K562 (cell line): ENCODE results near the gene NMT2. TPM values are rescaled to one million over a fixed set of nuclear protein-coding genes. Genes with fewer than 3 reads are reported as not detected.
A peak's percentile ranks its signal among the peaks of the same experiment; 100 is the strongest.

Experiments
- CCNT2 ChIP-seq: IDR thresholded peaks from 2 replicates; pipeline ENCODE4 v1.6.1; 2011; ENCODE audit warnings: borderline replicate concordance, low read depth, mild to moderate bottlenecking, moderate library complexity, mixed read lengths, low read length; ENCODE audit not compliant: insufficient read length; ENCODE audit errors: extremely low read depth
- FOXJ3 ChIP-seq: sonication (generic); formaldehyde crosslinking; IDR thresholded peaks from 2 replicates; pipeline ENCODE4 v1.4.0; 2020; ENCODE audit warnings: mild to moderate bottlenecking, missing genetic modification reagents
- GABPB1 ChIP-seq: sonication (generic); formaldehyde crosslinking; IDR thresholded peaks from 2 replicates; pipeline ENCODE4 v1.8.0; 2022; ENCODE audit warnings: mild to moderate bottlenecking, missing genetic modification reagents
- GATAD2B ChIP-seq: fragments of 450-650 bp; IDR thresholded peaks from 2 replicates; pipeline ENCODE4 v1.6.1; 2017; ENCODE audit warnings: mild to moderate bottlenecking, borderline replicate concordance
- L3MBTL2 ChIP-seq: fragments of 450-650 bp; IDR thresholded peaks from 2 replicates; pipeline ENCODE4 v1.6.1; 2016; ENCODE audit warnings: mild to moderate bottlenecking, moderate library complexity
- MAX ChIP-seq: sonication (generic); formaldehyde crosslinking; IDR thresholded peaks from 2 replicates; pipeline ENCODE4 v1.9.0; 2022; ENCODE audit warnings: mild to moderate bottlenecking, missing genetic modification reagents
- MBD2 ChIP-seq: sonication (generic); IDR thresholded peaks from 2 replicates; pipeline ENCODE4 v1.6.1; 2016; ENCODE audit warnings: low read depth, borderline replicate concordance
- NONO ChIP-seq, 2 experiments: fragments of 200-400 bp in 1 of 2; fragments of 450-650 bp in 1 of 2; formaldehyde crosslinking in 1 of 2; IDR thresholded peaks; 2 replicates each; pipeline ENCODE4 v1.6.1; 2017; ENCODE audit warnings: low read depth in 2 of 2, mild to moderate bottlenecking in 2 of 2, moderate library complexity in 2 of 2, low read length in 1 of 2
- NRF1 ChIP-seq, 2 experiments: fragments of 450-650 bp; IDR thresholded peaks in 1 of 2; conservative IDR thresholded peaks in 1 of 2; 2 replicates each; pipeline ENCODE4 v1.6.1; 2014; ENCODE audit warnings: mild to moderate bottlenecking in 2 of 2
- PHF20 ChIP-seq: fragments of 450-650 bp; IDR thresholded peaks from 2 replicates; pipeline ENCODE4 v1.6.1; 2018; ENCODE audit not compliant: partially characterized antibody
- POLR2A ChIP-seq: fragments of 450-650 bp; conservative IDR thresholded peaks from 2 replicates; pipeline ENCODE4 v1.6.1; 2016
- POLR3A ChIP-seq: IDR thresholded peaks from 2 replicates; pipeline ENCODE4 v1.6.1; 2011; ENCODE audit warnings: borderline replicate concordance, mild to moderate bottlenecking, moderate library complexity; ENCODE audit not compliant: insufficient read length, insufficient read depth; ENCODE audit errors: extremely low read depth
- RB1 ChIP-seq: fragments of 450-650 bp; IDR thresholded peaks from 2 replicates; pipeline ENCODE4 v1.6.1; 2017; ENCODE audit warnings: low read depth, mild to moderate bottlenecking
- RBBP5 ChIP-seq: fragments of 200-600 bp; sonication (generic); IDR thresholded peaks from 2 replicates; pipeline ENCODE4 v1.6.1; 2012; ENCODE audit warnings: borderline replicate concordance, mild to moderate bottlenecking, low read length, control low read depth, inconsistent platforms; ENCODE audit not compliant: insufficient read depth, poor library complexity, severe bottlenecking
- SAP30 ChIP-seq: fragments of 200-600 bp; sonication (generic); IDR thresholded peaks from 2 replicates; pipeline ENCODE4 v1.6.1; 2012; ENCODE audit warnings: borderline replicate concordance, low read depth, mild to moderate bottlenecking, moderate library complexity, low read length, control low read depth, inconsistent platforms; ENCODE audit not compliant: insufficient read depth, poor library complexity, severe bottlenecking
- SMAD4 ChIP-seq: fragments of 250-450 bp; sonication (Bioruptor Pico); conservative IDR thresholded peaks from 2 replicates; pipeline ENCODE4 v1.8.0; 2021; ENCODE audit warnings: inconsistent platforms, mild to moderate bottlenecking, moderate library complexity
- TAF1 ChIP-seq: IDR thresholded peaks from 2 replicates; pipeline ENCODE4 v1.6.1; 2011; ENCODE audit warnings: mild to moderate bottlenecking, low read length, moderate library complexity; ENCODE audit not compliant: insufficient read depth, control insufficient read depth, severe bottlenecking; ENCODE audit errors: extremely low read depth
- TEAD1 ChIP-seq, 2 experiments: fragments of 450-650 bp in 1 of 2; sonication (generic) in 1 of 2; formaldehyde crosslinking; IDR thresholded peaks; 2 replicates each; pipeline versions ENCODE4 v1.4.0 to v1.8.0; 2020 to 2022; ENCODE audit warnings: mild to moderate bottlenecking in 2 of 2, missing genetic modification reagents in 1 of 2
- ZC3H11A ChIP-seq: IDR thresholded peaks from 2 replicates; pipeline ENCODE4 v1.6.1; 2012; ENCODE audit warnings: low read depth, low read length, improper control_type of control experiment
- ZEB2 ChIP-seq: fragments of 450-650 bp; IDR thresholded peaks from 2 replicates; pipeline ENCODE4 v1.6.1; 2016
- polyA plus RNA-seq, 8 experiments: library from polyadenylated mRNA; depleted of rRNA in 4 of 8; stranded (reverse) in 5 of 8; unstranded in 3 of 8; fragments of >200 nt; fragmentation: Nextera tagmentation in 2 of 8; fragmentation: Illumina TruSeq in 1 of 8; extraction: Ambion mirVana in 2 of 8; extraction: Trizol in 1 of 8; gene quantifications; 2 replicates each; pipeline versions ENCODE4 v1.2.1 to v1.2.3, GENCODE V29; 2011 to 2014; ENCODE audit warnings: inconsistent platforms in 1 of 8, missing spikeins in 1 of 8
- total RNA-seq, 7 experiments: library from RNA; depleted of rRNA in 6 of 7; stranded (reverse); fragments of >200 nt in 6 of 7; fragmentation: Illumina TruSeq in 2 of 7; extraction: Trizol in 2 of 7; gene quantifications; 2 replicates each; pipeline versions ENCODE4 v1.2.1 to v1.2.3, GENCODE V29; 2011 to 2021; ENCODE audit warnings: low replicate concordance in 1 of 7
- TF ChIP-seq, protein P1 (sequence below): sonication (generic); formaldehyde crosslinking; IDR thresholded peaks from 2 replicates; pipeline ENCODE4 v1.8.0; 2022; ENCODE audit warnings: missing genetic modification reagents, mild to moderate bottlenecking, moderate library complexity, borderline replicate concordance
- TF ChIP-seq, protein P2 (sequence below): sonication (generic); formaldehyde crosslinking; IDR thresholded peaks from 2 replicates; pipeline ENCODE4 v1.8.0; 2022; ENCODE audit warnings: mild to moderate bottlenecking, missing genetic modification reagents, borderline replicate concordance
- TF ChIP-seq, protein P3 (sequence below): fragments of 250-450 bp; sonication (Bioruptor Pico); IDR thresholded peaks from 2 replicates; pipeline ENCODE4 v1.9.0; 2021; ENCODE audit warnings: mild to moderate bottlenecking

NMT2 gene
- total and polyA plus RNA-seq, 9 of the 15 experiments (the other 6 are each of a cell fraction or from before 2014, with no cell fraction given) = 5.2 to 15.9 (median 10.8) TPM

DNA sequence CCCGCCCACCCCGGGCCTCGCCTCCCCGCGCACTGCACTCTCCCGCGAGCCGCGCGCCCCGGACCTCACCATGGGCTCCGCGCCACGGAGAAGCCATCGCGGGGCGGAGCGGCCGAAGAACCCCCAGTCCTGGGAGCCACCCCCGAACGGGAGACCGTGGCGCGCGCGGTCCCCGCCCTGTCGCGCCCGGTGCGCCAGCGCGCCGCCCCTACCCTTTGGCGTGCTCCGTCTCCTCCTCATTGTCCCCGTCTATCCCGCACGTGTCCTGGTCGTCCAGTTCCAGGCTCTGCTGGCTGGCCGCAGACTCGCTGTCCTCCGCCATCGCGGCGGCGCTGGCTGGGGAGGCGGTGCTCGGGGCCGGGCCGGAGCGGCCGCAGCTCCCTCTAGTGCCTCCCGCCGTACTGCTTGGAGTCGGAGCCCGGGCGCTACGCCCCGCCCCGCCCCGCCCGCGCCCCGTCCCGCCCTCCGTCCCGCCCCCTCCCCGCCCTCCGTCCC, at the start of gene NMT2 (continued):
- TF ChIP-seq NRF1 (conservative IDR thresholded peaks at IDR 0.05 in 1 of 2, IDR thresholded peaks at IDR 0.05 in 1 of 2) = peak; percentile 5 to 25; a peak in 1 of 4 replicates
- peak; percentile 32 for TF ChIP-seq SAP30
- TF ChIP-seq ZC3H11A = no peak
- TF ChIP-seq CCNT2 = peak; percentile 67
- peak in 1 of 2 experiments; percentile 55; a peak in 2 of 4 replicates for TF ChIP-seq NONO (IDR thresholded peaks at IDR 0.05; ENCODE audit: low read depth in 2 of 2, low read length in 1 of 2)
- TF ChIP-seq POLR3A = no peak
- TF ChIP-seq, protein P1, sequence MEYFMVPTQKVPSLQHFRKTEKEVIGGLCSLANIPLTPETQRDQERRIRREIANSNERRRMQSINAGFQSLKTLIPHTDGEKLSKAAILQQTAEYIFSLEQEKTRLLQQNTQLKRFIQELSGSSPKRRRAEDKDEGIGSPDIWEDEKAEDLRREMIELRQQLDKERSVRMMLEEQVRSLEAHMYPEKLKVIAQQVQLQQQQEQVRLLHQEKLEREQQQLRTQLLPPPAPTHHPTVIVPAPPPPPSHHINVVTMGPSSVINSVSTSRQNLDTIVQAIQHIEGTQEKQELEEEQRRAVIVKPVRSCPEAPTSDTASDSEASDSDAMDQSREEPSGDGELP (CRISPR knock-in tag) = 0 out of 2 replicates have a peak, but pooled peaks have one; percentile 29
- TF ChIP-seq, protein P2, sequence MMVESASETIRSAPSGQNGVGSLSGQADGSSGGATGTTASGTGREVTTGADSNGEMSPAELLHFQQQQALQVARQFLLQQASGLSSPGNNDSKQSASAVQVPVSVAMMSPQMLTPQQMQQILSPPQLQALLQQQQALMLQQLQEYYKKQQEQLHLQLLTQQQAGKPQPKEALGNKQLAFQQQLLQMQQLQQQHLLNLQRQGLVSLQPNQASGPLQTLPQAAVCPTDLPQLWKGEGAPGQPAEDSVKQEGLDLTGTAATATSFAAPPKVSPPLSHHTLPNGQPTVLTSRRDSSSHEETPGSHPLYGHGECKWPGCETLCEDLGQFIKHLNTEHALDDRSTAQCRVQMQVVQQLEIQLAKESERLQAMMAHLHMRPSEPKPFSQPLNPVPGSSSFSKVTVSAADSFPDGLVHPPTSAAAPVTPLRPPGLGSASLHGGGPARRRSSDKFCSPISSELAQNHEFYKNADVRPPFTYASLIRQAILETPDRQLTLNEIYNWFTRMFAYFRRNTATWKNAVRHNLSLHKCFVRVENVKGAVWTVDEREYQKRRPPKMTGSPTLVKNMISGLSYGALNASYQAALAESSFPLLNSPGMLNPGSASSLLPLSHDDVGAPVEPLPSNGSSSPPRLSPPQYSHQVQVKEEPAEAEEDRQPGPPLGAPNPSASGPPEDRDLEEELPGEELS (CRISPR knock-in tag) = no peak
- TF ChIP-seq ZEB2 = no peak
- TF ChIP-seq RBBP5 = peak; percentile 59
- peak; percentile 63 for TF ChIP-seq PHF20
- TF ChIP-seq TEAD1 (CRISPR knock-in tag; IDR thresholded peaks at IDR 0.05) = 0 out of 4 replicates have a peak, but pooled peaks of 1 of the 2 experiments have one; percentile 55
- 0 out of 2 replicates have a peak, but pooled peaks have one; percentile 39 for TF ChIP-seq GABPB1 (CRISPR knock-in tag)
- TF ChIP-seq RB1 = peak; percentile 83
- TF ChIP-seq MBD2 = peak; percentile 40; the same call in 1 of the 2 replicates
- TF ChIP-seq GATAD2B = no peak
- peak; percentile 76 for TF ChIP-seq MAX (CRISPR knock-in tag)
- TF ChIP-seq SMAD4 (CRISPR knock-in tag) = peak; percentile 57
- TF ChIP-seq FOXJ3 (CRISPR knock-in tag) = no peak
- TF ChIP-seq POLR2A = peak; percentile 75
- TF ChIP-seq, protein P3, sequence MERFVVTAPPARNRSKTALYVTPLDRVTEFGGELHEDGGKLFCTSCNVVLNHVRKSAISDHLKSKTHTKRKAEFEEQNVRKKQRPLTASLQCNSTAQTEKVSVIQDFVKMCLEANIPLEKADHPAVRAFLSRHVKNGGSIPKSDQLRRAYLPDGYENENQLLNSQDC (CRISPR knock-in tag) = 0 out of 2 replicates have a peak, but pooled peaks have one; percentile 42
- TF ChIP-seq L3MBTL2 = peak; percentile 66
- peak; percentile 56 for TF ChIP-seq TAF1
